WTC11 (cell line): ENCODE measurements around the gene PDIK1L. TPM values are rescaled to one million over a fixed set of nuclear protein-coding genes. Genes with fewer than 3 reads are reported as not detected.
A peak's percentile ranks its signal among the peaks of the same experiment; 100 is the strongest.

Experiments used
- ATF1 ChIP-seq: sonication (generic); formaldehyde crosslinking; IDR thresholded peaks from 2 replicates; pipeline ENCODE4 v1.8.1; 2023; ENCODE audit warnings: mild to moderate bottlenecking, moderate library complexity, missing genetic modification reagents
- CDX4 ChIP-seq: fragments of 250-450 bp; sonication (Bioruptor Pico); IDR thresholded peaks from 2 replicates; pipeline ENCODE4 v1.9.0; 2021; ENCODE audit warnings: moderate library complexity, mild to moderate bottlenecking, inconsistent platforms, borderline replicate concordance
- CREB1 ChIP-seq: sonication (generic); formaldehyde crosslinking; IDR thresholded peaks from 2 replicates; pipeline ENCODE4 v1.8.0; 2023; ENCODE audit warnings: mild to moderate bottlenecking, missing genetic modification reagents
- CREM ChIP-seq: sonication (generic); formaldehyde crosslinking; IDR thresholded peaks from 2 replicates; pipeline ENCODE4 v1.8.1; 2022; ENCODE audit warnings: mild to moderate bottlenecking, missing genetic modification reagents, moderate library complexity
- E2F4 ChIP-seq: sonication (generic); formaldehyde crosslinking; IDR thresholded peaks from 2 replicates; pipeline ENCODE4 v1.8.1; 2022; ENCODE audit warnings: low read depth, mild to moderate bottlenecking, moderate library complexity, missing genetic modification reagents, borderline replicate concordance
- ESRRA ChIP-seq: sonication (generic); formaldehyde crosslinking; IDR thresholded peaks from 2 replicates; pipeline ENCODE4 v1.8.1; 2022; ENCODE audit warnings: mild to moderate bottlenecking, missing genetic modification reagents, borderline replicate concordance
- FOXJ3 ChIP-seq: sonication (generic); formaldehyde crosslinking; IDR thresholded peaks from 2 replicates; pipeline ENCODE4 v1.9.0; 2021; ENCODE audit warnings: missing genetic modification reagents, mild to moderate bottlenecking, borderline replicate concordance
- FOXP1 ChIP-seq: sonication (generic); formaldehyde crosslinking; IDR thresholded peaks from 2 replicates; pipeline ENCODE4 v1.8.0; 2022; ENCODE audit warnings: missing genetic modification reagents, mild to moderate bottlenecking, moderate library complexity, borderline replicate concordance
- IRF2 ChIP-seq: sonication (generic); formaldehyde crosslinking; IDR thresholded peaks from 2 replicates; pipeline ENCODE4 v1.8.0; 2022; ENCODE audit warnings: low read depth, missing genetic modification reagents, borderline replicate concordance
- JAZF1 ChIP-seq: fragments of 250-450 bp; sonication (Bioruptor Pico); IDR thresholded peaks from 2 replicates; pipeline ENCODE4 v1.9.0; 2021; ENCODE audit warnings: moderate library complexity, mild to moderate bottlenecking, inconsistent platforms
- JUN ChIP-seq: sonication (generic); formaldehyde crosslinking; IDR thresholded peaks from 2 replicates; pipeline ENCODE4 v1.8.0; 2023; ENCODE audit warnings: mild to moderate bottlenecking, missing genetic modification reagents
- MYBL2 ChIP-seq: sonication (generic); formaldehyde crosslinking; IDR thresholded peaks from 2 replicates; pipeline ENCODE4 v1.8.1; 2023; ENCODE audit warnings: mild to moderate bottlenecking, moderate library complexity, missing genetic modification reagents
- NFATC4 ChIP-seq: fragments of 250-450 bp; sonication (Bioruptor Pico); IDR thresholded peaks from 2 replicates; pipeline ENCODE4 v1.9.0; 2021; ENCODE audit warnings: mild to moderate bottlenecking
- NR2C2 ChIP-seq: sonication (generic); formaldehyde crosslinking; IDR thresholded peaks from 2 replicates; pipeline ENCODE4 v1.8.0; 2022; ENCODE audit warnings: mild to moderate bottlenecking, missing genetic modification reagents
- PRDM15 ChIP-seq: sonication (generic); formaldehyde crosslinking; IDR thresholded peaks from 2 replicates; pipeline ENCODE4 v1.8.0; 2022; ENCODE audit warnings: missing genetic modification reagents
- PRRX2 ChIP-seq: fragments of 250-450 bp; sonication (Bioruptor Pico); IDR thresholded peaks from 2 replicates; pipeline ENCODE4 v1.8.0; 2021; ENCODE audit warnings: mild to moderate bottlenecking
- RORB ChIP-seq: fragments of 250-450 bp; sonication (Bioruptor Pico); IDR thresholded peaks from 2 replicates; pipeline ENCODE4 v1.9.0; 2021; ENCODE audit warnings: mild to moderate bottlenecking
- SMAD3 ChIP-seq: sonication (generic); formaldehyde crosslinking; IDR thresholded peaks from 2 replicates; pipeline ENCODE4 v1.8.0; 2022; ENCODE audit warnings: missing genetic modification reagents, mild to moderate bottlenecking, borderline replicate concordance
- SMAD4 ChIP-seq: sonication (generic); formaldehyde crosslinking; IDR thresholded peaks from 2 replicates; pipeline ENCODE4 v1.8.0; 2022; ENCODE audit warnings: mild to moderate bottlenecking, missing genetic modification reagents
- TCF7 ChIP-seq: sonication (generic); formaldehyde crosslinking; IDR thresholded peaks from 2 replicates; pipeline ENCODE4 v1.8.0; 2022; ENCODE audit warnings: mild to moderate bottlenecking, low read depth, missing genetic modification reagents, moderate library complexity
- TEAD4 ChIP-seq: sonication (generic); formaldehyde crosslinking; IDR thresholded peaks from 2 replicates; pipeline ENCODE4 v1.8.0; 2022; ENCODE audit warnings: mild to moderate bottlenecking, missing genetic modification reagents
- ZBTB21 ChIP-seq: sonication (generic); formaldehyde crosslinking; IDR thresholded peaks from 2 replicates; pipeline ENCODE4 v1.8.1; 2023; ENCODE audit warnings: mild to moderate bottlenecking, missing genetic modification reagents, borderline replicate concordance
- ZNF121 ChIP-seq: sonication (generic); formaldehyde crosslinking; IDR thresholded peaks from 2 replicates; pipeline ENCODE4 v1.8.0; 2023; ENCODE audit warnings: missing genetic modification reagents
- ZNF219 ChIP-seq: sonication (generic); formaldehyde crosslinking; IDR thresholded peaks from 2 replicates; pipeline ENCODE4 v1.8.0; 2023; ENCODE audit warnings: missing genetic modification reagents, mild to moderate bottlenecking, borderline replicate concordance
- ZNF232 ChIP-seq: sonication (generic); formaldehyde crosslinking; IDR thresholded peaks from 2 replicates; pipeline ENCODE4 v1.8.0; 2022; ENCODE audit warnings: mild to moderate bottlenecking, missing genetic modification reagents
- ZNF281 ChIP-seq: sonication (generic); formaldehyde crosslinking; IDR thresholded peaks from 2 replicates; pipeline ENCODE4 v1.8.0; 2023; ENCODE audit warnings: mild to moderate bottlenecking, missing genetic modification reagents
- ZNF317 ChIP-seq: sonication (generic); formaldehyde crosslinking; IDR thresholded peaks from 2 replicates; pipeline ENCODE4 v1.8.1; 2023; ENCODE audit warnings: low read depth, mild to moderate bottlenecking, moderate library complexity, missing genetic modification reagents, borderline replicate concordance
- total RNA-seq: library from RNA; stranded (reverse); gene quantifications from 3 replicates; pipeline ENCODE4 v1.2.3, GENCODE V29; 2021
- TF ChIP-seq, protein P1 (sequence below): sonication (generic); formaldehyde crosslinking; IDR thresholded peaks from 2 replicates; pipeline ENCODE4 v1.8.1; 2023; ENCODE audit warnings: mild to moderate bottlenecking, missing genetic modification reagents, borderline replicate concordance

The PDIK1L gene
- total RNA-seq, 1 experiment from 2014 or later: 5.5 TPM

- TF ChIP-seq CREB1 (CRISPR knock-in tag) (0 out of 2 replicates have a peak, but pooled peaks have one; percentile 68), ZNF219 (CRISPR knock-in tag) (no peak; the same call in 1 of the 2 replicates), SMAD3 (no peak), JAZF1 (CRISPR knock-in tag) (no peak), TCF7 (0 out of 2 replicates have a peak, but pooled peaks have one; percentile 27), NFATC4 (no peak), CDX4 (CRISPR knock-in tag) (no peak), E2F4 (CRISPR knock-in tag) (peak; percentile 68; the same call in 1 of the 2 replicates), TEAD4 (CRISPR knock-in tag) (no peak), NR2C2 (CRISPR knock-in tag) (peak; percentile 60), ZNF232 (peak; percentile 90), ZBTB21 (peak; percentile 75; the same call in 1 of the 2 replicates), FOXP1 (peak; percentile 93; the same call in 1 of the 2 replicates), MYBL2 (CRISPR knock-in tag) (peak; percentile 92), SMAD4 (CRISPR knock-in tag) (no peak), FOXJ3 (no peak), ZNF281 (CRISPR knock-in tag) (0 out of 2 replicates have a peak, but pooled peaks have one; percentile 37), RORB (CRISPR knock-in tag) (no peak), JUN (CRISPR knock-in tag) (no peak), PRDM15 (CRISPR knock-in tag) (no peak), ESRRA (peak; percentile 57; the same call in 1 of the 2 replicates), IRF2 (CRISPR knock-in tag) (no peak), ZNF121 (CRISPR knock-in tag) (no peak), ATF1 (CRISPR knock-in tag) (0 out of 2 replicates have a peak, but pooled peaks have one; percentile 60), CREM (peak; percentile 75; the same call in 1 of the 2 replicates), PRRX2 (no peak), ZNF317 (CRISPR knock-in tag) (0 out of 2 replicates have a peak, but pooled peaks have one; percentile 30)
- TF ChIP-seq, protein P1, sequence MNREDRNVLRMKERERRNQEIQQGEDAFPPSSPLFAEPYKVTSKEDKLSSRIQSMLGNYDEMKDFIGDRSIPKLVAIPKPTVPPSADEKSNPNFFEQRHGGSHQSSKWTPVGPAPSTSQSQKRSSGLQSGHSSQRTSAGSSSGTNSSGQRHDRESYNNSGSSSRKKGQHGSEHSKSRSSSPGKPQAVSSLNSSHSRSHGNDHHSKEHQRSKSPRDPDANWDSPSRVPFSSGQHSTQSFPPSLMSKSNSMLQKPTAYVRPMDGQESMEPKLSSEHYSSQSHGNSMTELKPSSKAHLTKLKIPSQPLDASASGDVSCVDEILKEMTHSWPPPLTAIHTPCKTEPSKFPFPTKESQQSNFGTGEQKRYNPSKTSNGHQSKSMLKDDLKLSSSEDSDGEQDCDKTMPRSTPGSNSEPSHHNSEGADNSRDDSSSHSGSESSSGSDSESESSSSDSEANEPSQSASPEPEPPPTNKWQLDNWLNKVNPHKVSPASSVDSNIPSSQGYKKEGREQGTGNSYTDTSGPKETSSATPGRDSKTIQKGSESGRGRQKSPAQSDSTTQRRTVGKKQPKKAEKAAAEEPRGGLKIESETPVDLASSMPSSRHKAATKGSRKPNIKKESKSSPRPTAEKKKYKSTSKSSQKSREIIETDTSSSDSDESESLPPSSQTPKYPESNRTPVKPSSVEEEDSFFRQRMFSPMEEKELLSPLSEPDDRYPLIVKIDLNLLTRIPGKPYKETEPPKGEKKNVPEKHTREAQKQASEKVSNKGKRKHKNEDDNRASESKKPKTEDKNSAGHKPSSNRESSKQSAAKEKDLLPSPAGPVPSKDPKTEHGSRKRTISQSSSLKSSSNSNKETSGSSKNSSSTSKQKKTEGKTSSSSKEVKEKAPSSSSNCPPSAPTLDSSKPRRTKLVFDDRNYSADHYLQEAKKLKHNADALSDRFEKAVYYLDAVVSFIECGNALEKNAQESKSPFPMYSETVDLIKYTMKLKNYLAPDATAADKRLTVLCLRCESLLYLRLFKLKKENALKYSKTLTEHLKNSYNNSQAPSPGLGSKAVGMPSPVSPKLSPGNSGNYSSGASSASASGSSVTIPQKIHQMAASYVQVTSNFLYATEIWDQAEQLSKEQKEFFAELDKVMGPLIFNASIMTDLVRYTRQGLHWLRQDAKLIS: no peak
These were observed 50.0 kb downstream of the PDIK1L start (continued) for GRCh38 chr1:26161415-26162219.
